PC-3 (cell line): ENCODE results near the gene CYP2B6.

Source experiments
- CTCF ChIP-seq: fragments of 300-600 bp; sonication (generic); conservative IDR thresholded peaks from 2 replicates; pipeline ENCODE4 v1.5.1; 2017; ENCODE audit warnings: antibody characterized with exemption, low read depth, mild to moderate bottlenecking, low read length
- EZH2 ChIP-seq: fragments of 300-600 bp; sonication (generic); IDR thresholded peaks from one replicate; pipeline ENCODE4 v1.6.1; 2017; ENCODE audit warnings: antibody characterized with exemption, mild to moderate bottlenecking, low read length; ENCODE audit not compliant: unreplicated experiment
- EZH2phosphoT487 ChIP-seq: fragments of 300-600 bp; sonication (generic); IDR thresholded peaks from 2 replicates; pipeline ENCODE4 v1.6.1; 2018; ENCODE audit warnings: mild to moderate bottlenecking, antibody characterized with exemption, low read length, borderline replicate concordance

- no peak for TF ChIP-seq CTCF
- TF ChIP-seq EZH2, result no peak
- no peak for TF ChIP-seq EZH2phosphoT487
Measured at GRCh38 chr19:40947114-40947513, 44.0 kb upstream of the CYP2B6 start.
